ENCODE data around the gene ROBO3.

- TF ChIP-seq CTCF (IDR thresholded peaks at IDR 0.05; ENCODE audit: low read length) (no peak), EZH2 (IDR thresholded peaks at IDR 0.05; ENCODE audit: borderline replicate concordance, low read length) (no peak)
Observed at GRCh38 chr11:124895471-124895971, 30.3 kb downstream of the ROBO3 start.

Data from OCI-LY1 (cell line).